B cell (primary cell): Measurements from ENCODE around the gene TTYH3. TPM values are rescaled to one million over a fixed set of nuclear protein-coding genes. Genes with fewer than 3 reads are reported as not detected.

Source experiments
- ATAC-seq: fragments of 200-7000 bp; cut with Tn5 transposase; one replicate; pipeline ENCODE4 v1.10.0; 2021; ENCODE audit warnings: low read depth, mild to moderate bottlenecking, moderate number of reproducible peaks, moderate library complexity
- CTCF ChIA-PET: fragments of 350-600 bp; sonication (Branson Sonifier 250); formaldehyde crosslinking; loops from one replicate; lab custom pipeline; 2021; ENCODE audit warnings: antibody characterized with exemption, inconsistent platforms; lab: Charles Lee
- POLR2A ChIA-PET: fragments of 350-600 bp; sonication (Branson Sonifier 250); formaldehyde crosslinking; loops from one replicate; lab custom pipeline; 2021; ENCODE audit warnings: antibody characterized with exemption; lab: Charles Lee
- DNase-seq: peaks from one replicate; pipeline ENCODE4 v3.0.0; 2013
- H2AFZ ChIP-seq: 2 replicates; pipeline ENCODE4 v1.6.1; 2012; ENCODE audit warnings: mild to moderate bottlenecking, low read depth, low read length; ENCODE audit not compliant: insufficient read depth, poor library complexity, severe bottlenecking
- H3K27ac ChIP-seq, 2 donors: 1 replicate in 1 of 2; 2 replicates in 1 of 2; pipeline ENCODE4 v1.5.1; 2012 to 2013; ENCODE audit warnings: low read length in 2 of 2, mild to moderate bottlenecking in 2 of 2, moderate library complexity in 1 of 2
- H3K27me3 ChIP-seq, 4 experiments: fragments of 200-600 bp in 1 of 4; sonication (generic) in 1 of 4; replicated peaks in 1 of 4; 1 replicate in 2 of 4; 2 replicates in 2 of 4; pipeline versions ENCODE4 v1.6.1 to v1.7.0; 2013 to 2016; ENCODE audit warnings: low read length in 3 of 4, mild to moderate bottlenecking in 2 of 4, mixed read lengths in 1 of 4, moderate library complexity in 1 of 4; ENCODE audit not compliant: insufficient read depth in 4 of 4, control insufficient read depth in 3 of 4; ENCODE audit errors: control extremely low read depth in 1 of 4
- H3K36me3 ChIP-seq, 2 experiments: replicated peaks in 1 of 2; 1 replicate in 1 of 2; 2 replicates in 1 of 2; pipeline versions ENCODE4 v1.6.1 to v1.7.1; 2013; ENCODE audit warnings: low read length in 1 of 2; ENCODE audit not compliant: insufficient read depth in 2 of 2, control insufficient read depth in 1 of 2; ENCODE audit errors: control extremely low read depth in 1 of 2, extremely low read depth in 1 of 2
- H3K4me1 ChIP-seq, 2 donors: fragments of 200-600 bp in 1 of 2; sonication (generic) in 1 of 2; 1 replicate in 1 of 2; 2 replicates in 1 of 2; pipeline versions ENCODE4 v1.5.1 to v1.6.1; 2013 to 2017; ENCODE audit warnings: low read length in 2 of 2; ENCODE audit not compliant: control insufficient read depth in 2 of 2, insufficient read depth in 2 of 2
- H3K4me2 ChIP-seq: replicated peaks from 2 replicates; pipeline ENCODE3; 2012; ENCODE audit warnings: mild to moderate bottlenecking, low read depth, low read length; ENCODE audit not compliant: poor library complexity, severe bottlenecking
- H3K4me3 ChIP-seq, 5 experiments: fragments of 200-600 bp in 1 of 5; sonication (generic) in 1 of 5; 1 replicate in 3 of 5; 2 replicates in 2 of 5; pipeline versions ENCODE4 v1.5.1 to v1.7.0; 2011 to 2016; ENCODE audit warnings: low read length in 4 of 5, mild to moderate bottlenecking in 4 of 5, low read depth in 2 of 5, control low read depth in 1 of 5, moderate library complexity in 1 of 5; ENCODE audit not compliant: insufficient read depth in 1 of 5; ENCODE audit errors: control extremely low read depth in 1 of 5, extremely low read depth in 1 of 5
- H3K79me2 ChIP-seq: fragments of 200-600 bp; sonication (generic); one replicate; pipeline ENCODE4 v1.6.0; 2016; ENCODE audit warnings: low read length; ENCODE audit not compliant: control insufficient read depth, insufficient read depth
- H3K9ac ChIP-seq: fragments of 200-600 bp; sonication (generic); 2 replicates; pipeline ENCODE4 v1.6.1; 2017; ENCODE audit warnings: mild to moderate bottlenecking, low read length, moderate library complexity
- H3K9me3 ChIP-seq, 3 donors: one replicate each; pipeline versions ENCODE4 v1.6.1 to v1.7.1; 2013; ENCODE audit warnings: low read length in 2 of 3; ENCODE audit not compliant: control insufficient read depth in 2 of 3, insufficient read depth in 1 of 3; ENCODE audit errors: control extremely low read depth in 1 of 3
- H4K20me1 ChIP-seq: 2 replicates; pipeline ENCODE4 v1.6.0; 2012; ENCODE audit warnings: mild to moderate bottlenecking, low read length; ENCODE audit not compliant: insufficient read depth, control insufficient read depth, poor library complexity, severe bottlenecking
- H3K27ac Mint-ChIP-seq: one replicate; pipeline ENCODE4 v1.8.0; 2021; ENCODE audit warnings: mixed read lengths
- H3K27me3 Mint-ChIP-seq: one replicate; pipeline ENCODE4 v1.8.0; 2021; ENCODE audit warnings: mixed read lengths
- H3K4me1 Mint-ChIP-seq: one replicate; pipeline ENCODE4 v1.8.0; 2021; ENCODE audit warnings: mixed read lengths
- H3K4me3 Mint-ChIP-seq: one replicate; pipeline ENCODE4 v1.8.0; 2021; ENCODE audit warnings: mixed read lengths
- H3K9me3 Mint-ChIP-seq: one replicate; pipeline ENCODE4 v1.8.0; 2022; ENCODE audit warnings: mixed read lengths; ENCODE audit not compliant: insufficient read depth
- EZH2 ChIP-seq: IDR thresholded peaks from 2 replicates; pipeline ENCODE4 v1.6.1; 2012; ENCODE audit warnings: borderline replicate concordance, low read depth, mild to moderate bottlenecking, moderate library complexity, low read length; ENCODE audit not compliant: insufficient read depth, poor library complexity, severe bottlenecking
- WGBS: methylation state at CpG from one replicate; pipeline ENCODE4 v1.1.5; 2013; ENCODE audit warnings: missing lambda C conversion rate; ENCODE audit not compliant: insufficient coverage; 5-methylcytosine and 5-hydroxymethylcytosine counted together
- intact Hi-C: fragments of 100-400 bp; cut with micrococcal nuclease; formaldehyde crosslinking; loops from one replicate; pipeline ENCODE4 v1.10.0; 2022
- polyA plus RNA-seq: library from polyadenylated mRNA; depleted of rRNA; stranded (reverse); fragments of >200 nt; gene quantifications from 2 replicates; pipeline ENCODE4 v1.2.3, GENCODE V29; 2012
- total RNA-seq, 2 donors: library from RNA; stranded (reverse); fragments of 120-200 nt in 1 of 2; gene quantifications; 1 replicate in 1 of 2; 2 replicates in 1 of 2; pipeline versions ENCODE4 v1.2.3 to v1.2.4, GENCODE V29; 2013 to 2022
- TF ChIP-seq, protein P1 (sequence below): fragments of 200-600 bp; IDR thresholded peaks from one replicate; pipeline ENCODE4 v1.8.0; 2022; ENCODE audit warnings: antibody characterized with exemption, mild to moderate bottlenecking

The TTYH3 gene
- total and polyA plus RNA-seq, 2 donors (not counting 1 experiment from before 2014, with no cell fraction given): 8.4 to 48.6 TPM

DNA sequence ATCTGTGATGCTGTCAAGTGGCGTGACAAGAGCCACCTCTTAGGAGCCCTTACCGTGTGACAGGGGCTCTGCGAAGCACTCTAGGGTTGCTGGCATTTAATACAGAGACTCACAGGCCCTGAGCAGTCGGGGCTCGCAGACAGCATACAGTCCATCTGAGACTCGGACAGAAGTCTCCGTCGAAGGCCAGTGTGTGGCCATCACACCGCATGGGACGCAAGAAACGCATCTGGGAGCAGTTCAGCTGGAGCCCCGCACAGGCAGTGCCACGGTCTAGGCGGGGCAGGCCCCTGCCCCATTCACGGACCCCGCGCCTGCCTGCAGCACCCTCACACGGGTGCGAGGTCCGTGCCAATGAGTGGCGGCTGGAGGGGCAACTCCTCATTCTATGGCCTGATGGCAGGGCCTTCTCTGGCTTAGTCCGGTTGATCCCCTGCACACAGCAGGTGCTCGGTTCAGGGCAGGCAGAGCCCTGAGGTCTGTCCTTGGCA lies 39.4 kb upstream of the TTYH3 start:
- Histone ChIP-seq H3K27ac (no peak overlapping the region), H3K4me1 (peaks cover 0 to 8% of the 10 kb centered on the region in 2 donors), H3K9me3 (peaks cover 0 to 5% (median 0%) of the 10 kb centered on the region in 3 donors), H3K36me3 (peaks cover 0 to 2% of the 10 kb centered on the region in 2 experiments), H3K9ac (no peak overlapping the region), H3K79me2 (no peaks in the 10 kb centered on the region), H4K20me1 (no peaks in the 10 kb centered on the region), H3K4me2 (no peak overlapping the region), H2AFZ (no peak overlapping the region), H3K4me3 (no peak overlapping the region), H3K27me3 (peaks cover 0 to 2% (median 0%) of the 10 kb centered on the region in 4 experiments)
- ChIA-PET CTCF (no interaction called here), POLR2A (no interaction called here)
- no peak for DNase-seq
- Mint-ChIP-seq H3K27ac (no peak overlapping the region), H3K4me3 (no peak overlapping the region), H3K27me3 (no peaks in the 10 kb centered on the region), H3K4me1 (peaks cover 6% of the 10 kb centered on the region), H3K9me3 (no peaks in the 10 kb centered on the region)
- 99% methylated on average over 23 of the region's 23 CpGs for WGBS
- intact Hi-C loops: no loop called here
- TF ChIP-seq, protein P1, sequence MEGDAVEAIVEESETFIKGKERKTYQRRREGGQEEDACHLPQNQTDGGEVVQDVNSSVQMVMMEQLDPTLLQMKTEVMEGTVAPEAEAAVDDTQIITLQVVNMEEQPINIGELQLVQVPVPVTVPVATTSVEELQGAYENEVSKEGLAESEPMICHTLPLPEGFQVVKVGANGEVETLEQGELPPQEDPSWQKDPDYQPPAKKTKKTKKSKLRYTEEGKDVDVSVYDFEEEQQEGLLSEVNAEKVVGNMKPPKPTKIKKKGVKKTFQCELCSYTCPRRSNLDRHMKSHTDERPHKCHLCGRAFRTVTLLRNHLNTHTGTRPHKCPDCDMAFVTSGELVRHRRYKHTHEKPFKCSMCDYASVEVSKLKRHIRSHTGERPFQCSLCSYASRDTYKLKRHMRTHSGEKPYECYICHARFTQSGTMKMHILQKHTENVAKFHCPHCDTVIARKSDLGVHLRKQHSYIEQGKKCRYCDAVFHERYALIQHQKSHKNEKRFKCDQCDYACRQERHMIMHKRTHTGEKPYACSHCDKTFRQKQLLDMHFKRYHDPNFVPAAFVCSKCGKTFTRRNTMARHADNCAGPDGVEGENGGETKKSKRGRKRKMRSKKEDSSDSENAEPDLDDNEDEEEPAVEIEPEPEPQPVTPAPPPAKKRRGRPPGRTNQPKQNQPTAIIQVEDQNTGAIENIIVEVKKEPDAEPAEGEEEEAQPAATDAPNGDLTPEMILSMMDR: no peak
- no peak for TF ChIP-seq EZH2
- ATAC-seq: no peak

DNA sequence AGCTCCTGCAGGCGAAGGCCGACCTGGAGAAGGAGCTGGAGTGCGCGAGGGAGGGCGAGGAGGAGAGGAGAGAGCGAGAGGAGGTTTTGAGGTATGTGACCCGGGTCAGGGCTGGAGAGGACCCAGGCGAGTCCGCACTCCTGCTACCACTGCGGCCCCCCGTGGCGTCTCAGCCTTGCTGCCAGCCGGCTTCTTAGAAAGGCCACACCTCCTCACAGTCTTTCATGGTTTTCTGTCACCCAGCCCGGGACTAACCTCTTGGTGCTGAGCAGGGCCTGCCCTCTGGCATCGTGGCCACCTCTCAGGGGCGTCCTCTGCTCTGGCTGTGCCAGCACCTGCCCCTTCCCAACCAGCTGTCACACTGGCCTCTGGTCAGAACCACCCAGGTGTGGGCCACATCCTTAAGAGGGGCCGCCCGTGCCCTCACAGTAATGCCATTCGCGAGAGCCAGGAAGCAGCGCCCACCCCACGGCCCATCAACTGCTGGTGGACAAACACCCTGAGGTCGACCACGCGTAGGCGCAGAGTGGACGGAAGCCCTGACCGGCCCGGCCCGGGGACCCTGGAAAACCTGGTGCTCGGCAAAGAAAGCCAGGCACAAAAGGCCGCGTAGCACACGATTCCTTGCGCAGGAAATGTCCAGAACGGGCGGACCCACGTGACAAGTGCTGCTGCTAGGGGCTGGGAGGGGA lies 38.6 kb upstream of the TTYH3 start:
- H3K4me3 ChIP-seq: no peak overlapping the region
- H3K27me3 Mint-ChIP-seq: no peaks in the 10 kb centered on the region
- ATAC-seq (no peak), DNase-seq (no peak)
- H3K4me1 Mint-ChIP-seq: peaks cover 6% of the 10 kb centered on the region
- no peaks in the 10 kb centered on the region for H3K9me3 Mint-ChIP-seq
- peaks cover 0 to 8% of the 10 kb centered on the region in 2 donors for H3K4me1 ChIP-seq
- CTCF ChIA-PET: no interaction called here
- peaks cover 0 to 2% of the 10 kb centered on the region in 2 experiments for H3K36me3 ChIP-seq
- H3K4me3 Mint-ChIP-seq: no peak overlapping the region
- POLR2A ChIA-PET: no interaction called here
- no peak overlapping the region for H3K27ac ChIP-seq
- no peaks in the 10 kb centered on the region for H4K20me1 ChIP-seq
- H3K9ac ChIP-seq: no peak overlapping the region
- no peak overlapping the region for H3K27ac Mint-ChIP-seq
- WGBS: 97% methylated on average over 33 of the region's 38 CpGs
- peaks cover 0 to 5% (median 0%) of the 10 kb centered on the region in 3 donors for H3K9me3 ChIP-seq
- no peak for TF ChIP-seq EZH2
- TF ChIP-seq, protein P1: no peak
- intact Hi-C loops: no loop called here
- H3K4me2 ChIP-seq: no peak overlapping the region
- H3K27me3 ChIP-seq: peaks cover 0 to 2% (median 0%) of the 10 kb centered on the region in 4 experiments
- no peaks in the 10 kb centered on the region for H3K79me2 ChIP-seq
- H2AFZ ChIP-seq: no peak overlapping the region
